Embryonic facial prominence (tissue), 1 donor: ENCODE data around the gene ZC3H8.

Source experiments
- DNase-seq: peaks from one replicate; pipeline ENCODE4 v3.0.0-alpha.2; 2016; ENCODE audit errors: extremely low spot score

The ZC3H8 gene

GRCh38 chr2:112195167-112195766, 59.6 kb downstream of the ZC3H8 start:
- no peak for DNase-seq

- no peak for DNase-seq
Measured at GRCh38 chr2:112194482-112194881, 60.4 kb downstream of the ZC3H8 start.

- no peak for DNase-seq
Measured at GRCh38 chr2:112194028-112194427, 60.8 kb downstream of the ZC3H8 start.

- no peak for DNase-seq
Measured at GRCh38 chr2:112189001-112189556, 65.8 kb downstream of the ZC3H8 start.

- DNase-seq = no peak
Measured at GRCh38 chr2:112187805-112188596, 66.8 kb downstream of the ZC3H8 start.

GRCh38 chr2:112187046-112187715, 67.7 kb downstream of the ZC3H8 start:
- DNase-seq = no peak

GRCh38 chr2:112185131-112185530, 69.7 kb downstream of the ZC3H8 start:
- no peak for DNase-seq

GRCh38 chr2:112184121-112184520, 70.7 kb downstream of the ZC3H8 start:
- DNase-seq = no peak

GRCh38 chr2:112183327-112184025, 71.4 kb downstream of the ZC3H8 start:
- no peak for DNase-seq

- no peak for DNase-seq
Measured at GRCh38 chr2:112182581-112183034, 72.2 kb downstream of the ZC3H8 start.

GRCh38 chr2:112181571-112182290, 73.1 kb downstream of the ZC3H8 start:
- DNase-seq = no peak

- DNase-seq = no peak
Measured at GRCh38 chr2:112175958-112176573, 78.8 kb downstream of the ZC3H8 start.

- no peak for DNase-seq
Measured at GRCh38 chr2:112175333-112175732, 79.5 kb downstream of the ZC3H8 start.

GRCh38 chr2:112174383-112174782, 80.5 kb downstream of the ZC3H8 start:
- DNase-seq = no peak

GRCh38 chr2:112173646-112174319, 81.1 kb downstream of the ZC3H8 start:
- DNase-seq = no peak

- no peak for DNase-seq
Measured at GRCh38 chr2:112170495-112170894, 84.3 kb downstream of the ZC3H8 start.

GRCh38 chr2:112168422-112169124, 86.3 kb downstream of the ZC3H8 start:
- DNase-seq = no peak

- DNase-seq = no peak
Measured at GRCh38 chr2:112166806-112167499, 87.9 kb downstream of the ZC3H8 start.

GRCh38 chr2:112165296-112165695, 89.5 kb downstream of the ZC3H8 start:
- DNase-seq = no peak
